ENCODE data around the gene CACNA1C.

DNA sequence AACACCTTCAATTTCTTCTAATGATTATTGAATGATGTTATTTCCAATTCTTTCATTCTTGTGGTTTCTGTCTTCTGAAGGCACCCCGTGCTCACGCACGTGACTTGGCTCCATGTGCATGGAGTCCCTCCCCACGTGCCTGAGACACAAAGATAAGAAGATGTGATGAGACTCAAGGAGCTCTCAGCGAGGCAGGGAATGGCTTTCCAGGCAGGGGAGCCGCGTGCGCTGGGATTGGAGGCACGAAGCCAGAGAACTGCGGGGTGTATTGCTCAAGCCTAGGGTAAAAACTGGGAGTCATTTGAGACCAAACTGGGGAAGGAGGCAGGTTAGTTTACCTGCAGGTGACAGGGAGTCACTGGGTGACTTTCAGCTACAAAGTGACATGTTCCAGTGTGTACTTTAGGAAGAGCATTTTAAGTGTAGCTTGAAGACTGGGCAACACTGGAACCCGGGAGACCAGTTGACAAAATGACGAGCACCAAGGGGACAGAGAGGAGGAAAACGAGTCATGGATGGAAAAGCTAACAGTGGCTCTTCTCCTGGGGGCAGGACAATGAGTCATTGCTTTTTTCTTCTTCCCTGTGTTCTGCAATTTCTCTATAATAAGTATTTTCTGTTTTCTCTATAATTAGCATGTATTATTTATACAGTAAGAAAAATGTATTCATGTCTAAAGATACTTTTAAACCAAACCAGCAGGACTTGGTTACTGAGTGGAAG lies 430.3 kb downstream of the CACNA1C start:
- TF ChIP-seq POLR2A (IDR thresholded peaks at IDR 0.05): no peak
- TF ChIP-seq, protein P1, sequence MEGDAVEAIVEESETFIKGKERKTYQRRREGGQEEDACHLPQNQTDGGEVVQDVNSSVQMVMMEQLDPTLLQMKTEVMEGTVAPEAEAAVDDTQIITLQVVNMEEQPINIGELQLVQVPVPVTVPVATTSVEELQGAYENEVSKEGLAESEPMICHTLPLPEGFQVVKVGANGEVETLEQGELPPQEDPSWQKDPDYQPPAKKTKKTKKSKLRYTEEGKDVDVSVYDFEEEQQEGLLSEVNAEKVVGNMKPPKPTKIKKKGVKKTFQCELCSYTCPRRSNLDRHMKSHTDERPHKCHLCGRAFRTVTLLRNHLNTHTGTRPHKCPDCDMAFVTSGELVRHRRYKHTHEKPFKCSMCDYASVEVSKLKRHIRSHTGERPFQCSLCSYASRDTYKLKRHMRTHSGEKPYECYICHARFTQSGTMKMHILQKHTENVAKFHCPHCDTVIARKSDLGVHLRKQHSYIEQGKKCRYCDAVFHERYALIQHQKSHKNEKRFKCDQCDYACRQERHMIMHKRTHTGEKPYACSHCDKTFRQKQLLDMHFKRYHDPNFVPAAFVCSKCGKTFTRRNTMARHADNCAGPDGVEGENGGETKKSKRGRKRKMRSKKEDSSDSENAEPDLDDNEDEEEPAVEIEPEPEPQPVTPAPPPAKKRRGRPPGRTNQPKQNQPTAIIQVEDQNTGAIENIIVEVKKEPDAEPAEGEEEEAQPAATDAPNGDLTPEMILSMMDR (IDR thresholded peaks at IDR 0.05): no peak

All from tibial nerve (tissue), 3 donors.